ENCODE results near the gene ABLIM2.

GRCh38 chr4:8013976-8014726, 144.5 kb downstream of the ABLIM2 start:
- TF ChIP-seq CTCF (IDR thresholded peaks at IDR 0.05; ENCODE audit: insufficient read depth, low read length, poor library complexity, severe bottlenecking) (no peak), EZH2phosphoT487 (conservative IDR thresholded peaks at IDR 0.05; ENCODE audit: low read length) (no peak)
